ENCODE results near the gene GATM. TPM values are rescaled to one million over a fixed set of nuclear protein-coding genes. Genes with fewer than 3 reads are reported as not detected.

GATM gene
- total and polyA plus RNA-seq, 2 of the 8 experiments (the other 6 are each of a cell fraction or from before 2014, with no cell fraction given), result 10.2 to 15.1 TPM

- no peak for TF ChIP-seq CHD7 (IDR thresholded peaks at IDR 0.05; ENCODE audit: insufficient replicate concordance, low read length)
Observed at GRCh38 chr15:45399381-45400212, 21.3 kb upstream of the GATM start (continued).

Measured in H1 (cell line).